Measurements from ENCODE around the gene METRNL.
A peak's percentile ranks its signal among the peaks of the same experiment; 100 is the strongest.
"Not testable (repeated sequence)": the region's sequence is repeated elsewhere in the genome, so short reads cannot be mapped to it uniquely, and the experiment has no call there.

Gene METRNL

GRCh38 chr17:83053021-83053681 lies 26.3 kb upstream of the METRNL start:
- DNase-seq, result no peak

- DNase-seq, result peak; percentile 37
These were observed 25.5 kb upstream of the METRNL start for GRCh38 chr17:83053739-83054451.

- no peak for DNase-seq
These were observed 24.8 kb upstream of the METRNL start for GRCh38 chr17:83054518-83055125.

GRCh38 chr17:83055176-83055575 lies 24.2 kb upstream of the METRNL start:
- not testable (repeated sequence) for DNase-seq

GRCh38 chr17:83055911-83056582 lies 23.4 kb upstream of the METRNL start:
- DNase-seq, result no peak

- DNase-seq, result no peak
These were observed 22.6 kb upstream of the METRNL start for GRCh38 chr17:83056583-83057396.

GRCh38 chr17:83057397-83057761 lies 22.0 kb upstream of the METRNL start:
- no peak for DNase-seq

GRCh38 chr17:83057793-83058265 lies 21.6 kb upstream of the METRNL start:
- no peak for DNase-seq

GRCh38 chr17:83058266-83058798 lies 21.1 kb upstream of the METRNL start:
- DNase-seq, result no peak

GRCh38 chr17:83061586-83061985 lies 17.8 kb upstream of the METRNL start:
- no peak for DNase-seq

GRCh38 chr17:83062011-83062817 lies 17.2 kb upstream of the METRNL start:
- DNase-seq, result peak; percentile 0

GRCh38 chr17:83062818-83063671 lies 16.4 kb upstream of the METRNL start:
- DNase-seq, result peak; percentile 0

GRCh38 chr17:83064021-83064731 lies 15.2 kb upstream of the METRNL start:
- DNase-seq, result peak; percentile 0

- no peak for DNase-seq
These were observed 14.4 kb upstream of the METRNL start for GRCh38 chr17:83064732-83065659.

- DNase-seq, result no peak
These were observed 13.5 kb upstream of the METRNL start for GRCh38 chr17:83065660-83066542.

- not testable (repeated sequence) for DNase-seq
These were observed 12.9 kb upstream of the METRNL start for GRCh38 chr17:83066543-83066890.

- DNase-seq, result no peak
These were observed 12.2 kb upstream of the METRNL start for GRCh38 chr17:83067071-83067717.
